Measurements from ENCODE around the gene OR4K2. TPM values are rescaled to one million over a fixed set of nuclear protein-coding genes. Genes with fewer than 3 reads are reported as not detected.

Gene OR4K2
- polyA plus RNA-seq, 6 donors from 2014 or later = not detected

- Mint-ChIP-seq H3K4me3 (no peak overlapping the region), H3K4me1 (no peaks in the 10 kb centered on the region), H3K9me3 (peaks cover 0 to 10% (median 6%) of the 10 kb centered on the region in 7 donors), H3K36me3 (no peaks in the 10 kb centered on the region), H3K27me3 (peaks cover 0 to 8% (median 0%) of the 10 kb centered on the region in 3 donors), H3K27ac (no peak overlapping the region)
- DNase-seq = no peak
- ATAC-seq (ENCODE audit: low read depth in 2 of 2) = no peak
Measured at GRCh38 chr14:19911114-19911513, 36.2 kb downstream of the OR4K2 start.

DNA sequence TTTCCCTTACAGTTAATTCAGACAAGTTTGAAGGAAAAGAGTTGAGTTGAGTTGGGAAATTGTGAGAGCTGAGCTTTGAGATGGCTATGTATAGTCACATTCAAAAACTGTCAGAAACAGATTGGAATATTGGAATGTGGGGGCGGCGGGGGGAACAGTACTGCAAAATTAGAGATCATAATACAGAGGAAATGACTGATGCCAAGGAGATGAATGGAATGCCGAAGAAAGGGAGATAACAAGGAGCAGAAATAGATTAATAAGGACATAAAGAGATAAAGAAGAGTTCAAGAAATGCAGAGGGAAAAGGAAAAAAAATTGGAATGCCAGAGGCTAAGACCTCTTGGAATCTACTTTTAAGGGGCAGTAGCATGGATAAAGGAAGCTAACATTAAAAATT, 42.3 kb downstream of the OR4K2 start:
- Mint-ChIP-seq H3K9me3 (peaks cover 0 to 3% (median 0%) of the 10 kb centered on the region in 7 donors), H3K4me1 (no peaks in the 10 kb centered on the region)

GRCh38 chr14:19917955-19918518, 43.1 kb downstream of the OR4K2 start:
- Mint-ChIP-seq H3K27me3 (no peaks in the 10 kb centered on the region), H3K9me3 (peaks cover 0 to 2% (median 0%) of the 10 kb centered on the region in 7 donors), H3K36me3 (no peaks in the 10 kb centered on the region), H3K4me3 (no peak overlapping the region), H3K27ac (no peak overlapping the region), H3K4me1 (no peaks in the 10 kb centered on the region)
- ATAC-seq (ENCODE audit: low read depth in 2 of 2) (no peak), DNase-seq (no peak)

More for the DNA sequence above, 42.3 kb downstream of the OR4K2 start:
- no peak for ATAC-seq (ENCODE audit: low read depth in 2 of 2)
- Mint-ChIP-seq H3K36me3 (no peaks in the 10 kb centered on the region), H3K27ac (no peak overlapping the region), H3K27me3 (no peaks in the 10 kb centered on the region), H3K4me3 (no peak overlapping the region)
- DNase-seq = no peak

GRCh38 chr14:19918553-19919264, 43.8 kb downstream of the OR4K2 start:
- Mint-ChIP-seq H3K27ac (no peak overlapping the region), H3K27me3 (no peaks in the 10 kb centered on the region), H3K36me3 (no peaks in the 10 kb centered on the region), H3K4me3 (no peak overlapping the region), H3K4me1 (no peaks in the 10 kb centered on the region), H3K9me3 (no peaks in the 10 kb centered on the region)
- DNase-seq (no peak), ATAC-seq (ENCODE audit: low read depth in 2 of 2) (no peak)

GRCh38 chr14:19920021-19920657, 45.2 kb downstream of the OR4K2 start, which contains the start of gene OR4K5:
OR4K5 (plus strand) TSS chr14:19920607; CDS start chr14:19920607, 0 bp downstream.
- H3K27ac Mint-ChIP-seq = no peak within 1 kb of the TSS
- H3K4me3 Mint-ChIP-seq = no peak within 1 kb of the TSS
- no peaks in the 10 kb centered on the region for H3K36me3 Mint-ChIP-seq
- ATAC-seq (ENCODE audit: low read depth in 2 of 2) (no peak), DNase-seq (no peak)
- no peaks in the 10 kb centered on the region for H3K27me3 Mint-ChIP-seq
- no peaks in the 10 kb centered on the region for H3K4me1 Mint-ChIP-seq
- H3K9me3 Mint-ChIP-seq = no peaks in the 10 kb centered on the region

DNA sequence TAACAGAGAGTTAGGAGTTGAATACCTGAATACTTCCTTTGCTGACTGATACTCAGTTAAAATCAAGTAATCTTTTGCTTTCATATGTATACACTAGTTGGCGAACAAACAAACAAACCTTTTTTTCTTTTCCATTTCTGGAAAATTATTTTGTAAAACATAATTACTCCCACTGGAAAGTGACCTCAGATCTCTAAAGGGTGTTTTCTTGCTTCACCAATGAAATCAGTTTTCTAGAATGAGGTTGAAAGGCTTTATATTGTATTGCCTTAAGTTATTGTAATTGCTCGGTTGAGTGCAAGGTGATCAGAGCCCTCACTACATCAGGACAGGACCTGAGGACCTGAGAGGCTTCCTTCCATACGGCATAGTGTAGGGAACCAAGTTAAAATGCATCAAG, 55.7 kb downstream of the OR4K2 start, which contains the start of gene OR4K1:
Gene OR4K1 (plus strand): TSS at position 301 of the 400 bp plus-strand sequence. CDS start 4,750 bp downstream, outside the sequence.
- Mint-ChIP-seq H3K4me1 (no peaks in the 10 kb centered on the region), H3K27ac (no peak within 1 kb of the TSS), H3K27me3 (peaks cover 0 to 2% (median 0%) of the 10 kb centered on the region in 3 donors), H3K9me3 (peaks cover 0 to 4% (median 0%) of the 10 kb centered on the region in 7 donors), H3K36me3 (no peaks in the 10 kb centered on the region), H3K4me3 (no peak within 1 kb of the TSS)
- DNase-seq = no peak
- ATAC-seq (ENCODE audit: low read depth in 2 of 2) = no peak

Other genes with a start within 250 kb of the OR4K2 start
- gene OR11H2, start 161.3 kb upstream of the OR4K2 start, polyA plus RNA-seq (ENCODE audit: low read depth in 6 of 6) = not detected
- not detected for gene OR4Q3, start 131.6 kb upstream of the OR4K2 start, polyA plus RNA-seq (ENCODE audit: low read depth in 6 of 6)
- not detected for gene OR4M1, start 101.6 kb upstream of the OR4K2 start, polyA plus RNA-seq (ENCODE audit: low read depth in 6 of 6)
- not detected for gene OR4N2, start 71.4 kb upstream of the OR4K2 start, polyA plus RNA-seq (ENCODE audit: low read depth in 6 of 6)
- not detected for gene OR4K5, start 45.5 kb downstream of the OR4K2 start, polyA plus RNA-seq (ENCODE audit: low read depth in 6 of 6)
- gene OR4K1, start 55.8 kb downstream of the OR4K2 start, polyA plus RNA-seq (ENCODE audit: low read depth in 6 of 6) = not detected
- gene OR4K15, start 100.4 kb downstream of the OR4K2 start, polyA plus RNA-seq (ENCODE audit: low read depth in 6 of 6) = not detected
- gene OR4Q2, start 127.0 kb downstream of the OR4K2 start, polyA plus RNA-seq (ENCODE audit: low read depth in 6 of 6) = not detected
- gene OR4K14, start 144.2 kb downstream of the OR4K2 start, polyA plus RNA-seq (ENCODE audit: low read depth in 6 of 6) = not detected
- gene OR4K13, start 160.9 kb downstream of the OR4K2 start, polyA plus RNA-seq (ENCODE audit: low read depth in 6 of 6) = not detected
- gene OR4L1, start 184.9 kb downstream of the OR4K2 start, polyA plus RNA-seq (ENCODE audit: low read depth in 6 of 6) = not detected
- not detected for gene OR4K17, start 235.6 kb downstream of the OR4K2 start, polyA plus RNA-seq (ENCODE audit: low read depth in 6 of 6)

Data from naive B cell (primary cell).